D721Med (cell line): Measurements from ENCODE around the gene PARP2.

Experiments used
- DNase-seq: peaks from one replicate; pipeline ENCODE4 v3.0.0; 2011; ENCODE audit warnings: low spot score; ENCODE audit not compliant: insufficient read length
- FAIRE-seq: peaks from 2 replicates; lab custom pipeline; 2011; peaks lifted over from hg19 to GRCh38; lab: Jason Lieb, UNC
- TF ChIP-seq, protein P1 (sequence below): IDR thresholded peaks from 2 replicates; pipeline ENCODE4 v1.5.1; 2012; ENCODE audit warnings: mild to moderate bottlenecking, control low read depth; ENCODE audit not compliant: insufficient read depth; ENCODE audit errors: missing control alignments

Gene PARP2, protein sequence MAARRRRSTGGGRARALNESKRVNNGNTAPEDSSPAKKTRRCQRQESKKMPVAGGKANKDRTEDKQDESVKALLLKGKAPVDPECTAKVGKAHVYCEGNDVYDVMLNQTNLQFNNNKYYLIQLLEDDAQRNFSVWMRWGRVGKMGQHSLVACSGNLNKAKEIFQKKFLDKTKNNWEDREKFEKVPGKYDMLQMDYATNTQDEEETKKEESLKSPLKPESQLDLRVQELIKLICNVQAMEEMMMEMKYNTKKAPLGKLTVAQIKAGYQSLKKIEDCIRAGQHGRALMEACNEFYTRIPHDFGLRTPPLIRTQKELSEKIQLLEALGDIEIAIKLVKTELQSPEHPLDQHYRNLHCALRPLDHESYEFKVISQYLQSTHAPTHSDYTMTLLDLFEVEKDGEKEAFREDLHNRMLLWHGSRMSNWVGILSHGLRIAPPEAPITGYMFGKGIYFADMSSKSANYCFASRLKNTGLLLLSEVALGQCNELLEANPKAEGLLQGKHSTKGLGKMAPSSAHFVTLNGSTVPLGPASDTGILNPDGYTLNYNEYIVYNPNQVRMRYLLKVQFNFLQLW

DNA sequence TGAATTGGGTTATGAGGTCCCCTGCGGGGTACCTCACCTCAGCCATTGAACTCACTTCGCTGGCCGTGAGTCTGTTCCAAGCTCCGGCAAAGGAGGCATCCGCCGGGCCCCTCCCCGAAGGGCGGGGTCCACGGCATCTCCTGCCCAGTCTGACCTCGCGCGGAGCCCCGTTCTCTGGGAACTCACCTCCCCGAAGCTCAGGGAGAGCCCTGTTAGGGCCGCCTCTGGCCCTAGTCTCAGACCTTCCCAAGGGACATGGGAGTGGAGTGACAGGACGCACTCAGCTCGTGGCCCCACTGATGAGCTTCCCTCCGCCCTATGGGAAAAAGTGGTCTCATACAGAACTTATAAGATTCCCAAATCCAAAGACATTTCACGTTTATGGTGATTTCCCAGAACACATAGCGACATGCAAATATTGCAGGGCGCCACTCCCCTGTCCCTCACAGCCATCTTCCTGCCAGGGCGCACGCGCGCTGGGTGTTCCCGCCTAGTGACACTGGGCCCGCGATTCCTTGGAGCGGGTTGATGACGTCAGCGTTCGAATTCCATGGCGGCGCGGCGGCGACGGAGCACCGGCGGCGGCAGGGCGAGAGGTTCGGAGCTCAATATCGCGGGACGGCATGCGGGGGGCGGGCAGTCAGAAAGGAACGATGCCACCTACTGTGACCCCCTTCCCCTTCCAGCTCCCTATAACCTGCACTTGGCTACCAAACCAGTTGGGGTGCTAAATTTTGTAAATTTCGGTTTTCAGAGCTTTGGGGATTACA is at the start of gene PARP2:
Gene PARP2 (plus strand): TSS at position 544 of the 770 bp plus-strand sequence. CDS start 7 bp downstream, at position 551.
- DNase-seq (peak; percentile 47), FAIRE-seq (peak; percentile 72)
- TF ChIP-seq, protein P1, sequence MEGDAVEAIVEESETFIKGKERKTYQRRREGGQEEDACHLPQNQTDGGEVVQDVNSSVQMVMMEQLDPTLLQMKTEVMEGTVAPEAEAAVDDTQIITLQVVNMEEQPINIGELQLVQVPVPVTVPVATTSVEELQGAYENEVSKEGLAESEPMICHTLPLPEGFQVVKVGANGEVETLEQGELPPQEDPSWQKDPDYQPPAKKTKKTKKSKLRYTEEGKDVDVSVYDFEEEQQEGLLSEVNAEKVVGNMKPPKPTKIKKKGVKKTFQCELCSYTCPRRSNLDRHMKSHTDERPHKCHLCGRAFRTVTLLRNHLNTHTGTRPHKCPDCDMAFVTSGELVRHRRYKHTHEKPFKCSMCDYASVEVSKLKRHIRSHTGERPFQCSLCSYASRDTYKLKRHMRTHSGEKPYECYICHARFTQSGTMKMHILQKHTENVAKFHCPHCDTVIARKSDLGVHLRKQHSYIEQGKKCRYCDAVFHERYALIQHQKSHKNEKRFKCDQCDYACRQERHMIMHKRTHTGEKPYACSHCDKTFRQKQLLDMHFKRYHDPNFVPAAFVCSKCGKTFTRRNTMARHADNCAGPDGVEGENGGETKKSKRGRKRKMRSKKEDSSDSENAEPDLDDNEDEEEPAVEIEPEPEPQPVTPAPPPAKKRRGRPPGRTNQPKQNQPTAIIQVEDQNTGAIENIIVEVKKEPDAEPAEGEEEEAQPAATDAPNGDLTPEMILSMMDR: no peak

DNA sequence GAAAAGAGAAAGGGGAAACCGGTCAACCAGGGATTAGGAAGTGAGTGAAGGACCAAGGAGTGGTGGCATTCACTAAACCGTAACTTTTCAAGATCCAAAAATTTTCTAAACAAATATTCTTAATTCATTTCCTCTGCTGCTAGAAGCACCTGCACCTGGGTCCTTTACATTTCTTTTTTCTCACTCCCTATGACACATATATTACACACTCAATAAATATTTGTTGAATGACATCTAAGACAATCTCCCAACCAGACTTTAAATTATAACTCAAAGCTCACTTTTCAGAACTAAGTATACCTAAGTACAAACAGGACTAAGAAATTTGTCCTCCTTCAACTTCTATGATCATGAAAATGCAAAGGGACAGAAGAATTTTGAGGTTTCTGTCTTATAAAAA is 48.8 kb upstream of the PARP2 start:
- FAIRE-seq (no peak), DNase-seq (no peak)

DNA sequence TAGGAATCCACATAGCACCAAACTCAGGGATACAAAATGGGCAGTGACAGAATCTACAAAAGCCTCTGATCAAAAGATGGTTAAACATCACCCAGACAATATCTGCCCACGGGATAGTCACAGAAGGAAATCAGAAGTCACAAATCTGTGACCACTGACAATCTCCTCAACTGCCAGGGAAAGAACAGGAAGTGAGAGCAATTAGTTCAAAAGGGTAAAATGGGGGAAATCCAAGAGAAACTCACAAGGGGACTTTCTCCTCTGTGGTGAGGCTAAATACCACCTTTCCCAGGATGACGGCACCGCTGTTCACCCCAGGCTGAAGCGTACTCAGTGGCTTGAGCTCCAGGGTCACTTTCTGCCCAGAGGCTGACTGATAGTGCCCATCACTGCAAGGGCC is 48.4 kb upstream of the PARP2 start:
- TF ChIP-seq, protein P1: no peak
- DNase-seq (no peak), FAIRE-seq (no peak)

More for the DNA sequence above, 48.8 kb upstream of the PARP2 start:
- TF ChIP-seq, protein P1: no peak

DNA sequence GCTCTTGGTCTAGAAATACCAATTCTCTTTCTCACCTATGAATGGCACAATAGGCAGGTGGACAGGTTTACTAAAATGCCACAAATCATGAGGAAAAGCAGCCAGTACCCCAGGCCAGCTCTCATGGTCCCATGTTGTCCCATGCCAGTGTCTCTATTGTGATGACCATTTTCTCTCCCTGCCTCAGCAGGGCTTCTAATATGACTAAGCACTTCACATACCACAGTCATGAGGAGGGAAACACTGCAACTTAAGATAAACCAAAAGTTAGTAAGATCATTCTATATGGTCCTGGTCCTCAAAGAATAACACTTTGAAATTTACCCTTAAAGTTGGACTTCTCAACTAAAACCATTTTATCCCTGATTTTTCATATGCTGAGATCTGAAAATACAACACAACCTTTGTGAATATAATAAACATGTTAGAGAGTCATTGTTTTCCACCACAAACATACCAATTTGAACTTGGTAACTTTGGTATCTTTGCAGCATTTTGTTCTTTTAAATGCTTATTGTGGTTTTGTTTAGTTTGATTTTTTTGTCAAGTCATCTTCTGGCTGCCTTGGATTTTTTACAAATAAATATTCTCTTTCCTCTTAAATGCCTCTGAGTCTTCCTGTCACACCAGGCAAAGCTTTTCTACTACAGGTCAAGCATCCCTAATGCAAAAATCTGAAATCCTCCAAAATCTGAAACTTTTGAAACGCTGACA is 41.2 kb upstream of the PARP2 start:
- DNase-seq (no peak), FAIRE-seq (no peak)
- TF ChIP-seq, protein P1: no peak

DNA sequence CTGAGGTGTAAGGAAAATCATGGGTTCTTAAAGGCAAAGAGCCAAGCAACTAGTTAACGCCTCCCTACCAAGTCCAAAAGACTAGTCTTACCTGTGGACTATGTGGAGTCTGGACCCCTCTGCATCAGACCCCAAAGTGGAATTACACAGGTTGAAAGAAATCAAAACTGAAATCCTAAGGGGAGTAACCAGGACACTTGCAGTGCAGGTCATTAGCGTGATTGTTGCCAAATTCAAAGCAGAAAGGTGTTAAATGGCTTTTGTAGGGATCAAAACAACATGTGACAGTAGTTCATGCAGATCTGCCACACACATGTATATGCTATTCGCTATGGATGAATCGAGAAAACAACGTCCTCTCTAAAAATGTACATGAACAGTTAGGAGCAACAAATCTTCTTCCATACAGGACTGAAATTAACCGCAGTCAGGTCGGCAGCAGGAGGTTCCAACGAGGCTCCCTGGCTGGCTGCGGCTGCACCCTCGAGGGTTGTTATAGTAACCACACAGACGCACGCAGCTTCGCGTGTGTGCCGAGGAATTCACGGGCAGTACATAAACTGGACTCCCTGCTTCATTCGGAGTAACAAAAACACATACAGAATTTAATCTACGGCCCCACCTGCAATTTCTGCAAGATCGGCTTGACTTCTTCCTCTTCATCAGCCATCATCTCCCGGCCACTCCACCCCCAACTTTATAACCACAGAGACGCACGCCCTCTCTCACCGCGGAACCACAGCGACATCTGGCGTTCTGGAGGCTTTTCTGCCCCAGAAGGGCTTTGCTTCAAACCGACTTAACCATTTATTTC is 38.0 kb upstream of the PARP2 start, which contains the start of gene TTC5:
Gene TTC5 (minus strand): TSS at position 687 of the 814 bp plus-strand sequence. CDS start 14 bp downstream, at position 673.
- DNase-seq (peak; percentile 33), FAIRE-seq (no peak)
- TF ChIP-seq, protein P1: peak; percentile 89

DNA sequence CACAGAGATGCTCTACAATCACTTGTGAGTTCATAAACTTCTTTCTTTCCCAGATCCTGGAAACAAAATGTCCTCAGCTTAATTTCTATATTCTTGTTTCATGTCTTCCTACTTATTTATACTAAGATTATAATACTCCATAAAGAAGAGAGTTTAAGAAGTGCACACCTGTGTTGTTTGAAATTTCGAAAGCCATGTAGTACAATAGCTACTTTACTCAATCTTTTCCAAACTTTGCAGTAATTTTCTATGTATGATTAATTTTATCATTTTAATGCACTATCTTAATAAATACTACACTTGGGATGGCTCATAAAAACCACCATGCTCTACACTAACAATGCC is 37.4 kb upstream of the PARP2 start:
- DNase-seq: no peak
- TF ChIP-seq, protein P1: no peak
- FAIRE-seq: no peak
